Measurements from ENCODE around the gene FAM53A. TPM values are rescaled to one million over a fixed set of nuclear protein-coding genes. Genes with fewer than 3 reads are reported as not detected.
A peak's percentile ranks its signal among the peaks of the same experiment; 100 is the strongest.

The FAM53A gene
- total and polyA plus RNA-seq, 2 of the 4 experiments (the other 2 are of a cell fraction): 2.0 to 3.1 TPM

GRCh38 chr4:1601852-1602654 lies 82.1 kb downstream of the FAM53A start:
- no peak for DNase-seq
- H4K5ac ChIP-seq (ENCODE audit: low read depth, low read length): no peak overlapping the region
- intact Hi-C loops (cut with micrococcal nuclease) (no loop called here), in situ Hi-C loops (cut with MboI; ENCODE audit: low sequenced_read_pairs) (no loop called here), dilution Hi-C loops (cut with HindIII; ENCODE audit: low sequenced_read_pairs, unreplicated experiment) (no loop called here)
- peaks cover 13% of the 10 kb centered on the region; the same call in 1 of the 2 replicates for H3K27me3 ChIP-seq (ENCODE audit: control insufficient read depth, insufficient read depth, low read length)
- no peak overlapping the region for H3K56ac ChIP-seq (ENCODE audit: extremely low read depth, insufficient read depth, low read length)
- H4K20me1 ChIP-seq (ENCODE audit: insufficient read depth, low read length): no peaks in the 10 kb centered on the region; the same call in 1 of the 2 replicates
- no peak overlapping the region for H2AK5ac ChIP-seq (ENCODE audit: low read depth, low read length)
- no peak overlapping the region for H2BK20ac ChIP-seq (ENCODE audit: low read depth, low read length)
- no peak overlapping the region for H4K8ac ChIP-seq (ENCODE audit: low read depth in 2 of 2, low read length in 2 of 2)
- POLR2A ChIA-PET (ENCODE audit: unreplicated experiment): no interaction called here
- no peak overlapping the region for H2BK120ac ChIP-seq (ENCODE audit: low read depth, low read length)
- CTCF ChIA-PET: no interaction called here
- no peak overlapping the region for H3K23ac ChIP-seq (ENCODE audit: low read depth, low read length)
- no peaks in the 10 kb centered on the region for H3K36me3 ChIP-seq (ENCODE audit: control insufficient read depth, insufficient read depth, low read length)
- no peak overlapping the region for H3K4me3 ChIP-seq (ENCODE audit: insufficient read depth, low read depth, low read length)
- no peak overlapping the region for H3K18ac ChIP-seq (ENCODE audit: low read depth, low read length)
- no peak for ATAC-seq (ENCODE audit: low read depth)
- no peak overlapping the region for H2BK15ac ChIP-seq (ENCODE audit: low read depth, low read length)
- H4K91ac ChIP-seq (ENCODE audit: insufficient read depth, low read depth, low read length): no peak overlapping the region
- no peak for TF ChIP-seq SMC3 (IDR thresholded peaks at IDR 0.05; ENCODE audit: low read depth, low read length)
- no peak for TF ChIP-seq ELK1 (IDR thresholded peaks at IDR 0.05; ENCODE audit: borderline replicate concordance, low read depth, low read length)
- TF ChIP-seq CEBPB (IDR thresholded peaks at IDR 0.05; ENCODE audit: low read depth, low read length): no peak
- TF ChIP-seq BHLHE40 (IDR thresholded peaks at IDR 0.05; ENCODE audit: low read depth, low read length): no peak
- TF ChIP-seq RAD21 (IDR thresholded peaks at IDR 0.05; ENCODE audit: low read length): no peak
- TF ChIP-seq NFE2L2 (IDR thresholded peaks at IDR 0.05; ENCODE audit: low read depth, low read length): no peak
- no peak for TF ChIP-seq RFX5 (IDR thresholded peaks at IDR 0.05; ENCODE audit: low read depth, low read length)
- no peak for TF ChIP-seq CTCF (conservative IDR thresholded peaks at IDR 0.05; ENCODE audit: low read depth, low read length)
- H3K4me1 ChIP-seq (ENCODE audit: control insufficient read depth, insufficient read depth, low read length): no peaks in the 10 kb centered on the region
- BruUV-seq (replicated peaks): no TSS peak
- H3K27ac ChIP-seq (ENCODE audit: insufficient read depth, low read length): no peak overlapping the region
- H2AFZ ChIP-seq (replicated peaks; ENCODE audit: low read length, poor library complexity): peak overlapping the region; percentile 11
- 40% methylated on average over 7 of the region's 23 CpGs; no CpG with 5 or more reads in 1 of the 2 experiments for WGBS, 2 experiments (ENCODE audit: extremely low coverage in 2 of 2, insufficient read length in 1 of 2)
- H3K4ac ChIP-seq (ENCODE audit: low read depth, low read length): no peak overlapping the region
- H3K9ac ChIP-seq (ENCODE audit: low read depth, low read length): no peak overlapping the region
- no peak overlapping the region for H2BK5ac ChIP-seq (ENCODE audit: low read depth, low read length, poor library complexity, severe bottlenecking)
- no peaks in the 10 kb centered on the region for H3K9me3 ChIP-seq (ENCODE audit: control insufficient read depth, insufficient read depth, low read length)
- no peak overlapping the region for H3K4me2 ChIP-seq (ENCODE audit: low read depth, low read length)
- no peak overlapping the region for H3K14ac ChIP-seq (replicated peaks; ENCODE audit: low read depth, low read length)
- H2AK9ac ChIP-seq (replicated peaks; ENCODE audit: low read depth, low read length, poor library complexity): no peak overlapping the region
- no peaks in the 10 kb centered on the region for H3K79me1 ChIP-seq (ENCODE audit: low read depth in 1 of 2, low read length in 2 of 2)
- H3K9me1 ChIP-seq (ENCODE audit: insufficient read depth, low read length): no peaks in the 10 kb centered on the region
